OCI-LY1 (cell line): ENCODE results near the gene PLCD3.

Experiments
- H2AFZ ChIP-seq: fragments of 200-600 bp; sonication (generic), shearing (Covaris generic); 2 replicates; pipeline ENCODE4 v1.6.0; 2014; ENCODE audit warnings: antibody characterized with exemption, mild to moderate bottlenecking, low read length
- H3F3A ChIP-seq: fragments of 200-600 bp; sonication (generic), shearing (Covaris generic); 2 replicates; pipeline ENCODE4 v1.6.0; 2014; ENCODE audit warnings: mild to moderate bottlenecking, antibody characterized with exemption, low read length, moderate library complexity; ENCODE audit not compliant: insufficient read depth
- H3K27ac ChIP-seq: fragments of 200-600 bp; sonication (generic); 2 replicates; pipeline ENCODE4 v1.5.1; 2014; ENCODE audit warnings: low read length, mixed run types, mild to moderate bottlenecking, low read depth; ENCODE audit not compliant: poor library complexity, severe bottlenecking
- H3K27me3 ChIP-seq: fragments of 200-600 bp; sonication (generic); 2 replicates; pipeline ENCODE4 v1.6.0; 2014; ENCODE audit warnings: antibody characterized with exemption, mild to moderate bottlenecking, low read length, moderate library complexity; ENCODE audit not compliant: insufficient read depth
- H3K36me3 ChIP-seq: fragments of 200-600 bp; sonication (generic); 2 replicates; pipeline ENCODE4 v1.6.1; 2014; ENCODE audit warnings: mild to moderate bottlenecking, antibody characterized with exemption, low read length, moderate library complexity, mixed read lengths; ENCODE audit not compliant: insufficient read depth
- H3K4me1 ChIP-seq: fragments of 200-600 bp; sonication (generic); 2 replicates; pipeline ENCODE4 v1.5.1; 2014; ENCODE audit warnings: mild to moderate bottlenecking, low read length, moderate library complexity; ENCODE audit not compliant: insufficient read depth, severe bottlenecking
- H3K4me2 ChIP-seq: fragments of 200-600 bp; sonication (generic), shearing (Covaris generic); 2 replicates; pipeline ENCODE4 v1.6.1; 2014; ENCODE audit warnings: low read length
- H3K4me3 ChIP-seq: fragments of 200-600 bp; sonication (generic); 2 replicates; pipeline ENCODE4 v1.5.1; 2014; ENCODE audit warnings: low read length, low read depth, mild to moderate bottlenecking, mixed read lengths; ENCODE audit not compliant: poor library complexity, severe bottlenecking
- H3K79me2 ChIP-seq: fragments of 200-600 bp; shearing (Covaris generic); 2 replicates; pipeline ENCODE4 v1.6.1; 2016; ENCODE audit warnings: mixed run types, low read length, mixed read lengths; ENCODE audit not compliant: insufficient read depth
- H3K9ac ChIP-seq: fragments of 200-600 bp; sonication (generic), shearing (Covaris generic); 2 replicates; pipeline ENCODE4 v1.6.1; 2014; ENCODE audit warnings: mild to moderate bottlenecking, low read length, mixed read lengths
- H3K9me2 ChIP-seq: fragments of 200-600 bp; sonication (generic), shearing (Covaris generic); 2 replicates; pipeline ENCODE4 v1.6.1; 2014; ENCODE audit warnings: low read depth, mild to moderate bottlenecking, low read length, mixed read lengths
- H3K9me3 ChIP-seq: fragments of 200-600 bp; shearing (Covaris generic); 2 replicates; pipeline ENCODE4 v1.6.1; 2014; ENCODE audit warnings: low read length, mixed read lengths
- H4K20me1 ChIP-seq: fragments of 200-600 bp; sonication (generic), shearing (Covaris generic); 2 replicates; pipeline ENCODE4 v1.6.0; 2016; ENCODE audit warnings: mild to moderate bottlenecking, low read length; ENCODE audit not compliant: insufficient read depth
- CTCF ChIP-seq: fragments of 200-600 bp; sonication (generic), shearing (Covaris generic); IDR thresholded peaks from 2 replicates; pipeline ENCODE4 v1.5.1; 2017; ENCODE audit warnings: mild to moderate bottlenecking, antibody characterized with exemption, low read length, moderate library complexity, mixed read lengths
- EZH2 ChIP-seq: fragments of 200-600 bp; sonication (generic), shearing (Covaris generic); IDR thresholded peaks from 2 replicates; pipeline ENCODE4 v1.8.0; 2017; ENCODE audit warnings: borderline replicate concordance, mixed run types, mild to moderate bottlenecking, antibody characterized with exemption, low read length, moderate library complexity, mixed read lengths

The PLCD3 gene

DNA sequence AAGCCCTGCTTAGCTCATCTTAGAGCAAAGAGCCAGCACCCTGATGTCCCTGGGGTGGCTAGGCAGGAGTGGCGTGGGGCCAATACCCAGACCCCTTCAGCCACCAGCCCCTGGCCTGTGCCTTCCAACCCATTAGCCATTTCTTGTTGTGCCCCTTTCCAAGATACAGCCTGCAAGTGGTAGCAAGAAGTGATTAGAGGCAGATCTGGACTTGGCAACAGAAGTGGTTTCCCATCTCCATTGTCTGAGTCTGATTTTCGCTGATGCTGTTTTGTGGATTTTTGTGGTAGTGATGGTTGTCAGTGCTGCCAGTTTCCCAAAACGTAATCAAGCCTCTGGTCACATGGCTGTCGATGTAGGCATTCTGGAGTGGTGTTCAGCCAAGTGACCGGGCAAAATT lies 25.7 kb downstream of the PLCD3 start:
- no peaks in the 10 kb centered on the region for H3K79me2 ChIP-seq
- no peaks in the 10 kb centered on the region for H3K9me2 ChIP-seq
- H2AFZ ChIP-seq: no peak overlapping the region
- no peaks in the 10 kb centered on the region for H3K4me1 ChIP-seq
- H3K9ac ChIP-seq: no peak overlapping the region
- no peak overlapping the region for H3K4me2 ChIP-seq
- H3K9me3 ChIP-seq: no peaks in the 10 kb centered on the region
- H3K36me3 ChIP-seq: peaks cover 74% of the 10 kb centered on the region
- no peaks in the 10 kb centered on the region for H3K27me3 ChIP-seq
- no peak overlapping the region for H3K4me3 ChIP-seq
- no peaks in the 10 kb centered on the region for H3F3A ChIP-seq
- no peak for TF ChIP-seq EZH2
- no peak for TF ChIP-seq CTCF
- H4K20me1 ChIP-seq: no peaks in the 10 kb centered on the region
- no peak overlapping the region for H3K27ac ChIP-seq

DNA sequence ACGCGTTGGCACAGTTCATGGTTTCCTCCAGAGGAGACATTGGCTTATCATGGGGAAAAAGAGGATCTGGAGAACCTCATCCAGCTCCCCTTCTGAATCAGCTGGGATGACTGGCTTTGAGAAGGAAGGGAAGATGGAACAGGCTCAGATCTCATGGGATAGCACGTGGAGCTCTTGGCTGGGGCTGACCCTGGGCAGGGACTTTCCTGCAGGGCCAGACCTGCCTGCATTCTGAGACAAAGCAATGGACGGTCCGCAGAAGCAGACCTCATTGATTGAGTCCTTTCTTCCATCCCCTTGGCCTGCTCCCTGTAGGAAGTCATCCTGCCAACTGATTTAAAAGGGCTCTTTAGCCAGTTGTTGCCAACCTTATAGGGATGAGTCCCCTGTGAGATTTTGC lies 26.2 kb downstream of the PLCD3 start:
- H3K27me3 ChIP-seq: no peaks in the 10 kb centered on the region
- no peak overlapping the region for H2AFZ ChIP-seq
- TF ChIP-seq EZH2: no peak
- no peak for TF ChIP-seq CTCF
- no peaks in the 10 kb centered on the region for H3K4me1 ChIP-seq
- H3K36me3 ChIP-seq: peaks cover 76% of the 10 kb centered on the region
- no peaks in the 10 kb centered on the region for H3K9me2 ChIP-seq
- H3K27ac ChIP-seq: no peak overlapping the region
- H3K9me3 ChIP-seq: no peaks in the 10 kb centered on the region
- H3K79me2 ChIP-seq: no peaks in the 10 kb centered on the region
- H4K20me1 ChIP-seq: no peaks in the 10 kb centered on the region
- H3K4me2 ChIP-seq: no peak overlapping the region
- no peak overlapping the region for H3K4me3 ChIP-seq
- no peaks in the 10 kb centered on the region for H3F3A ChIP-seq
- no peak overlapping the region for H3K9ac ChIP-seq

DNA sequence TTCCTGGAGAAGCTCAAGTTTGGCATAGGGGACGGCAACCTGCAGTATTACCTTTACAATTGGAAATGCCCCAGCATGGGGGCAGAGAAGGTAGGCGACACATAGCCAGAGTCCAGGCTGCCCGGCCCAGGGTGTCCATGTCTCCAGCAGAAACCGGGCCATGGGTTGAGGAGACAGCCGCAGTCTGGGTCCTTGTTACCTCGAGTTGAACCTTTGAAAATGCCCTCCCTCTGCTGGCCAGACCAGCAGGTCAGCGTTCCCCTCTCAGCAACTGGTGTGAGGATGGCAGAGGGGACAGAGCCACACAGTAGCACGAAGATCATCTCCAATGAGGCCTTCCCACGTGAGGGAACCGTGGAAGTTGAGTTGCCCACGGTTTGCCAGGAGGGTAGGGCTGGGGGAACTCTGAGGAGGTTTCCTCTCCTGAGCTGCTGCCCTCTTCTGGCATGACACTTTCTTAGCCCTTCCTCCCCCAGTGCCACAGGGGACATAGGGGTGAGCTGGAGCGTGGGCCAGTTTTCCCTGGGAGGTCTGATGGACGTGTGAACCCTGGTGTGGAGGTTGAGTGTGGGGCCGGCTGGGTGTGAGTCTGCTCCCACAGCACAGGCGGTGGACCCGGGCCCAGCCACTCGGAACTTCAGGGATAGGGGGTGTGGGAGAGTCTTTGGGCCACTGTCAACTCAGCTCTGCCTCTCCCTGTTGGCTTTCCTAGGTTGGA lies 27.2 kb downstream of the PLCD3 start:
- Histone ChIP-seq H3F3A (no peaks in the 10 kb centered on the region), H3K27me3 (no peaks in the 10 kb centered on the region), H4K20me1 (no peaks in the 10 kb centered on the region), H3K9me2 (no peaks in the 10 kb centered on the region), H3K4me1 (no peaks in the 10 kb centered on the region), H3K9me3 (no peaks in the 10 kb centered on the region), H3K27ac (no peak overlapping the region), H3K9ac (no peak overlapping the region), H3K4me2 (no peak overlapping the region), H3K36me3 (peaks cover 78% of the 10 kb centered on the region), H3K79me2 (no peaks in the 10 kb centered on the region), H2AFZ (no peak overlapping the region), H3K4me3 (no peak overlapping the region)
- TF ChIP-seq EZH2 (no peak), CTCF (no peak)
